MCF 10A (cell line): ENCODE measurements around the gene COX6B2. TPM values are rescaled to one million over a fixed set of nuclear protein-coding genes. Genes with fewer than 3 reads are reported as not detected.

Experiments
- BruUV-seq: library from RNA; stranded (reverse); fragments of 400-500 nt; replicated peaks from 2 replicates; lab custom pipeline; 2021; lab: Mats Ljungman, UMichigan
- CTCF ChIA-PET: fragments of 300-600 bp; sonication (Branson Sonifier 250); formaldehyde crosslinking; extraction: SDS; loops from one replicate; lab custom pipeline; 2021; ENCODE audit warnings: antibody characterized with exemption, inconsistent platforms; lab: Yijun Ruan, JAX
- POLR2A ChIA-PET: fragments of 300-600, 350-650 bp; sonication (Branson Sonifier 250); formaldehyde crosslinking; extraction: SDS; loops from one replicate; lab custom pipeline; 2020; ENCODE audit warnings: antibody characterized with exemption, inconsistent platforms; lab: Yijun Ruan, JAX
- DNase-seq: peaks from one replicate; pipeline ENCODE4 v3.0.0-alpha.2; 2018; ENCODE audit not compliant: unreplicated experiment
- H3K27ac Mint-ChIP-seq: one replicate; pipeline ENCODE4 v1.8.0; 2022; ENCODE audit warnings: mild to moderate bottlenecking, low read depth, mixed read lengths; ENCODE audit not compliant: unreplicated experiment
- H3K27me3 Mint-ChIP-seq: one replicate; pipeline ENCODE4 v1.8.0; 2022; ENCODE audit warnings: mixed read lengths; ENCODE audit not compliant: insufficient read depth, unreplicated experiment
- H3K36me3 Mint-ChIP-seq: one replicate; pipeline ENCODE4 v1.8.0; 2022; ENCODE audit warnings: mild to moderate bottlenecking, moderate library complexity, mixed read lengths; ENCODE audit not compliant: insufficient read depth, unreplicated experiment
- H3K4me1 Mint-ChIP-seq: one replicate; pipeline ENCODE4 v1.8.0; 2022; ENCODE audit warnings: mixed read lengths; ENCODE audit not compliant: insufficient read depth, unreplicated experiment
- H3K4me3 Mint-ChIP-seq: one replicate; pipeline ENCODE4 v1.8.0; 2022; ENCODE audit warnings: mild to moderate bottlenecking, moderate library complexity, mixed read lengths; ENCODE audit not compliant: unreplicated experiment
- H3K9me3 Mint-ChIP-seq: one replicate; pipeline ENCODE4 v1.8.0; 2022; ENCODE audit warnings: mixed read lengths; ENCODE audit not compliant: unreplicated experiment
- intact Hi-C: fragments of 100-400 bp; cut with micrococcal nuclease; formaldehyde crosslinking; loops from 2 replicates; pipeline ENCODE4 v1.14.1; 2022
- total RNA-seq: library from RNA; stranded (reverse); gene quantifications from 2 replicates; pipeline ENCODE4 v1.2.3, GENCODE V29; 2022
- TF ChIP-seq, protein P1 (sequence below): fragments of 200-600 bp; IDR thresholded peaks from one replicate; pipeline ENCODE4 v1.8.0; 2022; ENCODE audit warnings: antibody characterized with exemption, mild to moderate bottlenecking; ENCODE audit not compliant: unreplicated experiment

Gene COX6B2
- total RNA-seq, 1 experiment from 2014 or later = 0.33 TPM

GRCh38 chr19:55339889-55340783 is 14.4 kb downstream of the COX6B2 start:
- ChIA-PET POLR2A (interaction anchor here (0.6 to 5.1 kb wide), 30 partner anchors 9 to 315 kb away, joined by 3 to 98 read pairs (median 5); partner anchors contain the start of genes DNAAF3, HSPBP1, IL11 and ISOC2), CTCF (interaction anchor here (0.6 to 3.5 kb wide), 7 partner anchors 9 to 127 kb away, joined by 3 to 36 read pairs (median 8); no protein-coding TSS in a partner anchor)
- peaks cover 36% of the 10 kb centered on the region for H3K36me3 Mint-ChIP-seq
- H3K4me1 Mint-ChIP-seq = peaks cover 38% of the 10 kb centered on the region
- no peaks in the 10 kb centered on the region for H3K9me3 Mint-ChIP-seq
- TF ChIP-seq, protein P1, sequence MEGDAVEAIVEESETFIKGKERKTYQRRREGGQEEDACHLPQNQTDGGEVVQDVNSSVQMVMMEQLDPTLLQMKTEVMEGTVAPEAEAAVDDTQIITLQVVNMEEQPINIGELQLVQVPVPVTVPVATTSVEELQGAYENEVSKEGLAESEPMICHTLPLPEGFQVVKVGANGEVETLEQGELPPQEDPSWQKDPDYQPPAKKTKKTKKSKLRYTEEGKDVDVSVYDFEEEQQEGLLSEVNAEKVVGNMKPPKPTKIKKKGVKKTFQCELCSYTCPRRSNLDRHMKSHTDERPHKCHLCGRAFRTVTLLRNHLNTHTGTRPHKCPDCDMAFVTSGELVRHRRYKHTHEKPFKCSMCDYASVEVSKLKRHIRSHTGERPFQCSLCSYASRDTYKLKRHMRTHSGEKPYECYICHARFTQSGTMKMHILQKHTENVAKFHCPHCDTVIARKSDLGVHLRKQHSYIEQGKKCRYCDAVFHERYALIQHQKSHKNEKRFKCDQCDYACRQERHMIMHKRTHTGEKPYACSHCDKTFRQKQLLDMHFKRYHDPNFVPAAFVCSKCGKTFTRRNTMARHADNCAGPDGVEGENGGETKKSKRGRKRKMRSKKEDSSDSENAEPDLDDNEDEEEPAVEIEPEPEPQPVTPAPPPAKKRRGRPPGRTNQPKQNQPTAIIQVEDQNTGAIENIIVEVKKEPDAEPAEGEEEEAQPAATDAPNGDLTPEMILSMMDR = no peak
- intact Hi-C loops = loop anchor here (1.0 to 2.0 kb wide), 3 partner anchors 13 to 45 kb away; partner anchors contain the start of gene RPL28
- BruUV-seq = no TSS peak
- H3K4me3 Mint-ChIP-seq = peak overlapping the region; percentile 80
- DNase-seq = no peak
- H3K27me3 Mint-ChIP-seq = no peaks in the 10 kb centered on the region
- peak overlapping the region; percentile 100 for H3K27ac Mint-ChIP-seq

DNA sequence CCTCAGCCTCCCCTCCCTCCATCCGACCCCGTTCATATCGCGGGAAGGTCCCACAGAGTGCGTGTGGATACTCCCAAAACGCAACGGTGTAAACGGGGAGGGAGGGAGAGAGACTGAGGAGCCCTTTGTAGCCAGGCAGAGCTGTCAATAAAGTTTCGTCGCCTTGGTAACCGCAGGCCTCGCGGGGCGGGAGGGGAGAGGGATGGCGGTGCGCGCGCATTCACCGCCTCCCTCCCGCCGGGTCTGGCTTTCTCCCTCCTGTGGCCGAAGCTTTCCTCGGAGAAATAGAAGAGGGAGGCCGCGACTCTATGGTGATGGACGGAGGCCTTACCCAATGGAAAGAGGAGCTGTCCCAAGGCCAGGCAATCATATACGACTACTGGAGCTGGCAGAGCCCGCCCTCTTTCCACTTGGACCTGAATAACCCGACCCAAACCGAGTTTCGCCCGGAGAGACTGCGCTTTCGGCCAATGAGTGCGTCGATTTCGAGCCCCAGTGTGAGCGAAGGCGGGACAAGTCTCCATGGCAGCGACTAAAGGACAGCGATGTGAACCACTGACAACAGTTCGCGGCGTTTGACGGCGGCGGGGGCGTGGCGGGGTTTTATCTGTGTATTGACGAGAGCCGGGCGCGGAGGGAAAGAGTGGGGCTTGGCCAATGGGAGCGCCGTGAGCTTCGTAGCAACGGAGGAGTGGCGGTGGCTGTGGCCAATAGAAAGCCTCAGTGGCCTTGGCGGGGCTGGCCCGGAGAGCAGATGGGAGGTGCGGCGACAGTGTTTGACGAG is 15.2 kb downstream of the COX6B2 start, which contains the start of gene KMT5C:
KMT5C (plus strand) TSS at position 772 of the 784 bp plus-strand sequence. CDS start 2,061 bp downstream, outside the sequence.
- peak within 1 kb of the TSS; percentile 100 for H3K27ac Mint-ChIP-seq
- H3K9me3 Mint-ChIP-seq = no peaks in the 10 kb centered on the region
- intact Hi-C loops = loop anchor here (1.0 to 2.0 kb wide), 3 partner anchors 14 to 46 kb away; partner anchors contain the start of gene RPL28
- DNase-seq = peak; percentile 100
- peak within 1 kb of the TSS; percentile 80 for H3K4me3 Mint-ChIP-seq
- ChIA-PET CTCF (interaction anchor here (0.5 to 3.5 kb wide), 17 partner anchors 10 to 198 kb away, joined by 3 to 36 read pairs (median 4); no protein-coding TSS in a partner anchor), POLR2A (interaction anchor here (0.6 to 5.1 kb wide), 44 partner anchors 10 to 316 kb away, joined by 3 to 98 read pairs (median 4); partner anchors contain the start of genes DNAAF3, FIZ1, HSPBP1 and IL11)
- H3K36me3 Mint-ChIP-seq = peaks cover 29% of the 10 kb centered on the region
- BruUV-seq = no TSS peak
- peaks cover 33% of the 10 kb centered on the region for H3K4me1 Mint-ChIP-seq
- TF ChIP-seq, protein P1 = no peak
- H3K27me3 Mint-ChIP-seq = no peaks in the 10 kb centered on the region

GRCh38 chr19:55336101-55336500 is 18.4 kb downstream of the COX6B2 start:
- peaks cover 16% of the 10 kb centered on the region for H3K36me3 Mint-ChIP-seq
- H3K9me3 Mint-ChIP-seq = no peaks in the 10 kb centered on the region
- POLR2A ChIA-PET = interaction anchor here (0.6 to 5.1 kb wide), 14 partner anchors 8 to 319 kb away, joined by 3 to 98 read pairs (median 3); partner anchors contain the start of genes HSPBP1, PPP6R1, RPL28 and TMEM150B
- CTCF ChIA-PET = interaction anchor here (0.7 to 3.5 kb wide), 5 partner anchors 34 to 317 kb away, joined by 3 to 36 read pairs (median 3); no protein-coding TSS in a partner anchor
- H3K4me1 Mint-ChIP-seq = peaks cover 28% of the 10 kb centered on the region
- BruUV-seq = no TSS peak
- intact Hi-C loops = no loop called here
- DNase-seq = peak; percentile 93
- TF ChIP-seq, protein P1 = no peak
- no peaks in the 10 kb centered on the region for H3K27me3 Mint-ChIP-seq
- peak overlapping the region; percentile 94 for H3K27ac Mint-ChIP-seq
- peak overlapping the region; percentile 9 for H3K4me3 Mint-ChIP-seq
